UCSD-AML1 (cell line): ENCODE results near the gene TGFBRAP1.
"Not testable (repeated sequence)": the region's sequence is repeated elsewhere in the genome, so short reads cannot be mapped to it uniquely, and the experiment has no call there.

Experiments
- DNase-seq: peaks from one replicate; lab custom pipeline; 2025; ENCODE audit not compliant: unreplicated experiment; lab: John Stamatoyannopoulos, UW

The TGFBRAP1 gene

DNA sequence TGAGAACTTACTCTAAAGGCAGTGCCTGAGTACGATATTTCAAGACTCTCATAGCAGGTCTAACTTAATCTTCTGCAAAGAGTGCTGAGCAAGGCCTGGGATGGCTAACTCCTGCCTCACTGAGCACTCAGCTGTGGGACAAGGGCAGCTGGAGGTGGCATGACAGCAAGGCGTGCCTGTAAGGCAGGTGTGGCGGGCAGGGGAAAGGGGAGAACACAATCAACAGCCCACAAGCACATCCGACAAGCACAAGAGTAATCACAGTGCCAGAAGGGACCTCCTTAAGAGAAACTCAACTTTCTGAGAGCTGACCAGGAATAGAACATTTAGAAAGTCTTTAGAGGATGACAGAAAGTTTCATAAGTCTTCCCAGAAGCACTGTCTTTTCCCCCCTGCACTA is 46.0 kb downstream of the TGFBRAP1 start:
- no peak for DNase-seq

GRCh38 chr2:105280281-105280680 is 49.3 kb downstream of the TGFBRAP1 start:
- DNase-seq = no peak

DNA sequence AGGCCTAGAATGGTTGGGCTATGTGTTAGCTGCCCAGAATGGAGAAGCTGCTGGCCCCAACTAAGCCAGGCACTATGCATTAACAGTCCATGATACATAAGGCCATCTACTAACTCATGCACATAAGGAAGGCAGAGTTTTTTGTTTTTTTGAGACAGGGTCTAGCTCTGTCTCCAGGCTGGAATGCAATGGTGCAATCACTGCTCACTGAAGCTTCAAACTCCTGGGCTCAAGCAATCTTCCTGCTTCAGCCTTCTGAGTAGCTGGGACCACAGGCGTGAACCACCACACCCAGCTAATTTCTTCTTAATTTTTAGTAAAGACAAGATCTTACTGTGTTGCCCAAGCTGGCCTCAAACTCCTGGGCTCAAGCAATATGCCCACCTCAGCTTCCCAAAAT is 50.4 kb downstream of the TGFBRAP1 start:
- DNase-seq = no peak

- no peak for DNase-seq
Measured at GRCh38 chr2:105278654-105279053, 50.9 kb downstream of the TGFBRAP1 start.

- DNase-seq = no peak
Measured at GRCh38 chr2:105274046-105274445, 55.5 kb downstream of the TGFBRAP1 start.

DNA sequence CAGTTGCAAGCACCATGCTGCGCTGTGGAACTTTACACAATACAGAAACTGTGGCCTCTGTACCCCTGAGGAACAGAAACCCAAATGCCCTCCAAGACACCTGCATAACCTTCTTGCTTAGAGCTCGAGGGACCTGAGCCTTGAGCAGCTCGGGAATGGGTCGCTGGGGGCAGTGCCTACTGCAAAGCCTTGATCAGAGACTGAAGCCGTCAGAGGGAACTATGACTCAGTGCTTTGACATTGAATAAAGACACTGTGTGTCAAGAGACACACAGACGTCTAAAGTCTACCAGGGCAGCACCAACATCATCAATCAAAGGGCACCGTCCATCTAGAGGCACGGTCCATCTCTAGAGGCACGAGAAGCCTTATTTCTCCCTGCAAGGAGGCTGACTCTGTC is 57.4 kb downstream of the TGFBRAP1 start:
- DNase-seq = no peak

DNA sequence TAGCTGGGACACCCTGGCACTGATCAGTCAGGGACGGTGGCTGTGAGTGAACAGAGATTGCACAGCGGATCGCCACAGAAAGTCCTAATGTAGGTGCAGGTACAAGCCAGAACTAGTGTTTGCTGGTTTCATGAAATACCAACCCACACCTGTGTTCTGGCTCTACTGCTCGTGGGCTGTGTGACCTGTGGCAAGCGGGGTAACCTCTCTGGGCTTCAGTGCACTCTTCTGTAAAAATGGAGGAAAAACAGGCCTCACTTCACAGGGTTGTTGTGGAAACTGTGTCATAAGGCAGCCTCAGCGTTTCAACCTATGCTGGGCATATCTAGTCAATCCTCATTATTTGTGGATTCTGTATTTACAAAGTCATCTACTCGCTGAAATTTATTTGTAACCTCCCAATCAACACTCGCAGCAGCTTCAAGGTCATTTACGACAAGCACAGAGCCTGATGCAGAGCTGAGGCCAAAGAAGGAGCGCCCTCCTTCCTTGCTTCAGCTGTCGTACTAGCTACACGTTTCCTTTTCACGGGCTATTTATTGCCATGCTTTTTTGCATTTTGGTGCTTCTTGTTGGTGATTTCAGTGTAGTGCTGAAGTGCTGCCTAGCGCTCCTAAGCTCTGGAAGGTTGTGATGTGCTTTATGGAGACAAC is 58.0 kb downstream of the TGFBRAP1 start:
- no peak for DNase-seq

DNA sequence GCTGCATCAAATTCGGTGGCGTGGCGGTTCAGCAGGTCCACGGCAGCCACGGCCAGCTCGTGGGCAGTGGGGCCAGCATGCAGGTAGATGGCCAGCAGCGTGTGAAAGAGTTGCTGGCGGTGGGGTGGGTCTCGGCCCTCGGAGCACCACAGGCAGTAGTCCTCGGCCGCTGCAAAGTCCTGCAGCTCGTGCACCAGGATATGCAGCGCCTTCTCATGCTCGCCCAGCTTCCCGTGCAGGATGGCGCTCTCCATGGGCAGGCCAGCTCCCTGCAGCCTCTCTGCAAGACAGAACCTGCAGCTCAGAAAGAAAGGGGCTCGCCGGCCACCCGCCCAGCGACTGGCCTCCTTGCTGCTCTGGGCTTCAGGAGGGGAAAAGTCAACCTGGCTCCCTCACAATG is 60.1 kb downstream of the TGFBRAP1 start:
- no peak for DNase-seq

DNA sequence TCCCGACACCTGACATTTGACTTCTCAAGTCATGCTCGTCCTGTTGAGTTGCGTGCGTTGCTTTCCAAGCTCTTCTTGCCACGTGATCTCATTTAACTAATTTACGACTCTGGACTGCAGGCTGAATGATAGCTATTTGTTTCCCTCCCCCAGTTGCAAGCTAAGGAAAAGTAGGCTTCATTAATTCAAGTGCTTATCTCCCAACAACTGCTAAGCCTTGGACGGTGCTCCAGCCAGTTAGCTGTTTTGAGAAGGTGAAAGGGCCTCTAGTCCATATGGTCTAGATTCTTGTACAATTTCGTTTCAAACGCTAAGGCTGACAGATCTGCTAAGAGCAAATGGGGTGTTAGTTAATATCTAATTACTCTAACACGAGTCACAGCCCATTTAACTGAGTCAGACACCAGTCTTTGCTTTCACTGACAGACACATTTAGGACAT is 66.9 kb downstream of the TGFBRAP1 start:
- no peak for DNase-seq

DNA sequence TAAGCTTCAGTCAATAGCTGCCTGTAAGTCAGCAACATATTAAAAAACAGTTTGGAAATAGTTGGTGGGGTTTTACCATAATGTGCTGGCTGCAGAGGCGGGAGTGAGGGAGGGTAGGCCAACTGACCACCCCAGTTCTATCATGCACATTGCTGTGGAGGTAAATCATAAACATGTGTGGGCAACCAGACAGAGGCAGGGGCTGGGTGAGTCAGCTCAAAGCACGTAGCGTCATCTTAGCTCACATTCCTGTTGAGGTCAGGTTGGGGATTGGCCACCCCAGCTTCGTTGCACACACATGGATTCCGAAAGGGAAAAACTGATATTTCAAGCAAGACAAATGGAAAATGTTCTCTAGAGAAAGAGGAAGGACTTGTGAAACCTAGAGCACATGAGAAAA is 68.5 kb downstream of the TGFBRAP1 start:
- DNase-seq = no peak

DNA sequence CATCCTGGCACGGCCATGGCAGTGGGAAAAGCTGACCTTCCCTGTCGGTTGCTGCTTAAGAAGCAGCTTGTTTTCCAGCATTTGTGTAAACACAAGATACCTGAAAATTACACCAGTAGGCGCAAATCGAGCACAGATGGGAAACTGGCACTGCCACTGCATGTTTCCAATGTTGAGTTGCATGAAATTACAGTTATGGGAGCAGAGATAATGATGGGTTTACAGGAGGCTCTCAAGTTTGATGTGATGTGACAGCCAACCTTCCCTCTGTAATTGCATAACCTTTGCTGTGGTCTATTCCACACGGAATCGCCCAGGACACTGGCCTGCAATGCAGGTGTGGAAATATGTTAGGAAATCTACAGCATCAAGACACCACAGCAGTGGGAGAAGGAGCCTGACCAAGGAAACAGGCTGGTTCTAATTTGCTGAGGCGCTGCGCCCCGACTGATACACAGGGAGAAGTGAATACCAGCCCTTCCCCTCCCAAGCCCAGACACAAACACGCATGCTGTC is 70.6 kb downstream of the TGFBRAP1 start:
- no peak for DNase-seq

DNA sequence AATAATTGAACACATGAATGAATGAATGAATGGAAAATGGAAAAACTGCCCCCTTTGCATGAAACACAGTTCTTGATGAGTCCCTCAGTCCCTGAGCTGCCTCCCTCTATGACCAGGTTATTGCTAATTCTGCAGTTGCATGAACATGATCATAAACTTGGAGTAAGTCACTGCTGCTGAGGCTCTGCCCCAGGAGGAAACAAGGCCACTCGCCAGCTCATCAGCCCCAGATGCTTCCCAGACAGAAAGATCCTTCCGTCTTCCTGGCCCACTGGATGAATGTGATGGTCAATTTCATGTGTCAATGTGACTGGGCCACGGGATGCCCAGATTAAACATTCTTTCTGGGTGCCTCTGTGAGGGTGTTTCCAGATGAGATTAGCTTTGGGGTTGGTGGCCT is 71.6 kb downstream of the TGFBRAP1 start:
- DNase-seq = no peak

GRCh38 chr2:105256431-105257047 is 73.0 kb downstream of the TGFBRAP1 start:
- no peak for DNase-seq

GRCh38 chr2:105255979-105256378 is 73.6 kb downstream of the TGFBRAP1 start:
- DNase-seq = no peak

- DNase-seq = no peak
Measured at GRCh38 chr2:105254531-105255210, 74.9 kb downstream of the TGFBRAP1 start.

DNA sequence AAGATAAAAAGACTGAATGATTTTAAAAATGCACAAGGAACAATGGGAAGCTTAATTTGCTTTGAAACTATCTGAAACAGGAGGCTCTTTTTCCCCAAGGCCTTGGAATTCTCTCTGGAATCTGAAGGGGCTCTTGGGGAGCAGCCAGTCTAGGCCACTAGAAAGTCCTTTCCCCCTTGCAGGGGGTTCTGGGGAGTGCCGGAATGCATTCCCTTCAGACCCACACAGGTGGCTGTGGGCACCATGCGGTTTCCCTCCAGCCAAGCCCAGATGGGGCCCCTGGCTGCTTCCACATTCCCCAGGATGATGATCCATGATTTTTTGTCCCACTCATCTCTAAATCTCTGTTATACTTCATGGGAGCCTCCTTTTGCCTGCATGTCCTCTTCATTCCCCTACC is 77.3 kb downstream of the TGFBRAP1 start:
- DNase-seq = no peak

GRCh38 chr2:105251016-105251648 is 78.4 kb downstream of the TGFBRAP1 start:
- DNase-seq = not testable (repeated sequence)

DNA sequence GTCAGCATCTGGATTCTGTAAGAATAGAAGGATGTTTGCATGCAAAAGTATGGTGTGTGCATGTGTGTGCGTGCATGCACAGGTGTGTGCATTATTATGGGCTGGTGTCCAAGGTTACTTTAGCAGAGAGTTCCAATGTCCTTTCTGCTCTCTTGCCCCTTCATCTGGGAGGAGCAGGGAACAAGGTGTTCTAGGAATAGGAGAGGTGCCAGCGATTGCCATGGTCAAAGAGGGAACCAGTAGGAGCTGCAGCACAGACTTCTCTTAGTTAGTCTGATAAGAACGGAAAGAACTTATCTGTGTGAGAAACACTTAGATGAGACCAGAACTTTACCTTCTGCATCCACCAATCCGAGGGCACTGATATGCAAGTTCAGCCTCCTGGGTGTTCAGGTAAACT is 79.6 kb downstream of the TGFBRAP1 start:
- DNase-seq = no peak

DNA sequence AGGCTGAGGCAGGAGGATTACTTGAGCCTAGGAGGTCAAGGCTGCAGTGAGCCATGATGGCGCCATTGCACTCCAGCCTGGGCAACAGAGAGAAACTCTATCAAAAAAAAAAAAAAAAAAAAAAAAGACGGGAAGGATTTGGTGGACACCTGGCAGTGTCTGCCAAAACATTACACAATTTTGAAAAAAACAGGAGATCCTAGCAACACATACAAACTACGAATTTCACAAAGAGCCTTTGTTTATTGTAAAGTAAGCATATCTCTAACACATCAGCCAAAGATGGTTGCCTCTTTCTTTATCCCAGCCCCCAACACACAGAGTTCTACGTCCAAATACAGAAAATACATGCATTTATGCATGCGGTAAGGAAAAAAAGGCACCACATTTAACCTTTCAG is 80.4 kb downstream of the TGFBRAP1 start:
- DNase-seq = no peak

- DNase-seq = no peak
Measured at GRCh38 chr2:105248316-105249070, 81.0 kb downstream of the TGFBRAP1 start.

DNA sequence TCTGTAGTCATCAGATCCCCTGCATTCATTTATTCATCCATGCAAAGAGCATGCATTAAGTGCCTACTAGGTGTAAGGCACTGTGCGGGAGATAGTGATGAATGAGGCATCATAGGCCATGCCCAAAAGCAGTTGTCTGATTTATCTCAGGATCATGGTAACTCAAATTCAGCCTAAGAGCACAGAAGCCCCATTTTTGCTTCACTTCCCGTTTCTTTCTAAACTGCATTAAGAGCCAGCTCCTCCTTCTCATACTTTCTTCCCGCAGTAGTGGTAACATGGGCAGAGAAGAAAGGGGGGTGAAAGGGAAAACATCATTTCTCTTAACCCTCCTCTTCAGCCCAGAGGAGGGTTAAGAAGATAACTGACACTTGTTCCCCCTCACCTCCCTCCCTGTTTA is 85.1 kb downstream of the TGFBRAP1 start:
- DNase-seq = no peak
